OCI-LY7 (cell line): ENCODE results near the gene FAM89B. TPM values are rescaled to one million over a fixed set of nuclear protein-coding genes. Genes with fewer than 3 reads are reported as not detected.

Source experiments
- BruUV-seq: library from RNA; stranded (reverse); fragments of 400-500 nt; replicated peaks from 2 replicates; lab custom pipeline; 2021; lab: Mats Ljungman, UMichigan
- CTCF ChIA-PET: fragments of 300-600 bp; sonication (Branson Sonifier 250); formaldehyde crosslinking; loops from one replicate; lab custom pipeline; 2022; ENCODE audit warnings: antibody characterized with exemption; ENCODE audit not compliant: unreplicated experiment; lab: Charles Lee
- POLR2A ChIA-PET: fragments of 300-600 bp; sonication (Branson Sonifier 250); formaldehyde crosslinking; loops from one replicate; lab custom pipeline; 2022; ENCODE audit warnings: antibody characterized with exemption; lab: Charles Lee
- DNase-seq: peaks from one replicate; pipeline ENCODE4 v3.0.0-alpha.2; 2015; ENCODE audit warnings: low spot score
- H2AFZ ChIP-seq: fragments of 200-600 bp; sonication (generic), shearing (Covaris generic); 2 replicates; pipeline ENCODE4 v1.6.1; 2014; ENCODE audit warnings: mild to moderate bottlenecking, antibody characterized with exemption, low read length, moderate library complexity
- H3K27ac ChIP-seq: fragments of 200-600 bp; sonication (generic); 2 replicates; pipeline ENCODE4 v1.5.1; 2014; ENCODE audit warnings: mixed run types, low read depth, mild to moderate bottlenecking, moderate library complexity, low read length, inconsistent platforms; ENCODE audit not compliant: poor library complexity, severe bottlenecking
- H3K36me3 ChIP-seq: fragments of 200-600 bp; sonication (generic); 2 replicates; pipeline ENCODE4 v1.6.1; 2014; ENCODE audit warnings: mild to moderate bottlenecking, antibody characterized with exemption, low read length, moderate library complexity, mixed read lengths; ENCODE audit not compliant: insufficient read depth
- H3K4me1 ChIP-seq: fragments of 200-600 bp; sonication (generic); 2 replicates; pipeline ENCODE4 v1.5.1; 2014; ENCODE audit warnings: mild to moderate bottlenecking, low read length; ENCODE audit not compliant: insufficient read depth, poor library complexity, severe bottlenecking
- H3K4me2 ChIP-seq: fragments of 200-600 bp; sonication (generic); 2 replicates; pipeline ENCODE4 v1.6.1; 2014; ENCODE audit warnings: mild to moderate bottlenecking, low read length
- H3K4me3 ChIP-seq: fragments of 200-600 bp; sonication (generic); 2 replicates; pipeline ENCODE4 v1.5.1; 2014; ENCODE audit warnings: mild to moderate bottlenecking, low read depth, low read length; ENCODE audit not compliant: poor library complexity, severe bottlenecking
- H3K79me2 ChIP-seq: fragments of 200-600 bp; sonication (generic); 2 replicates; pipeline ENCODE4 v1.6.1; 2016; ENCODE audit warnings: low read depth, mild to moderate bottlenecking, low read length, moderate library complexity, mixed read lengths; ENCODE audit not compliant: insufficient read depth
- H3K9me2 ChIP-seq: fragments of 200-600 bp; sonication (generic); 2 replicates; pipeline ENCODE4 v1.6.1; 2016; ENCODE audit warnings: mild to moderate bottlenecking, low read length, mixed read lengths; ENCODE audit not compliant: insufficient read depth
- H3K9me3 ChIP-seq: fragments of 200-600 bp; sonication (generic); 2 replicates; pipeline ENCODE4 v1.6.1; 2014; ENCODE audit warnings: mild to moderate bottlenecking, mixed run types, low read length, mixed read lengths
- H4K20me1 ChIP-seq: fragments of 200-600 bp; sonication (generic); 2 replicates; pipeline ENCODE4 v1.6.1; 2014; ENCODE audit warnings: mild to moderate bottlenecking, antibody characterized with exemption, low read length, moderate library complexity, mixed read lengths; ENCODE audit not compliant: insufficient read depth
- EZH2phosphoT487 ChIP-seq: fragments of 200-600 bp; sonication (generic); IDR thresholded peaks from 2 replicates; pipeline ENCODE4 v1.6.1; 2018; ENCODE audit warnings: low read depth, borderline replicate concordance, mild to moderate bottlenecking, mixed run types, antibody characterized with exemption, low read length, moderate library complexity, mixed read lengths
- intact Hi-C: fragments of 100-400 bp; cut with micrococcal nuclease; formaldehyde crosslinking; loops from one replicate; pipeline ENCODE4 v1.10.0; 2022; ENCODE audit not compliant: unreplicated experiment
- total RNA-seq, 2 experiments: library from RNA; depleted of rRNA in 1 of 2; stranded (reverse); fragments of >200 nt in 1 of 2; shearing (Covaris generic) in 1 of 2; gene quantifications; 2 replicates each; pipeline ENCODE4 v1.2.3, GENCODE V29; 2014 to 2022
- TF ChIP-seq, protein P1 (sequence below): fragments of 200-600 bp; sonication (generic); conservative IDR thresholded peaks from 2 replicates; pipeline ENCODE4 v1.5.1; 2014; ENCODE audit warnings: mild to moderate bottlenecking, antibody characterized with exemption, low read length, moderate library complexity, mixed read lengths

FAM89B gene
- total RNA-seq, 2 experiments from 2014 or later = 17.9 to 26.4 TPM

DNA sequence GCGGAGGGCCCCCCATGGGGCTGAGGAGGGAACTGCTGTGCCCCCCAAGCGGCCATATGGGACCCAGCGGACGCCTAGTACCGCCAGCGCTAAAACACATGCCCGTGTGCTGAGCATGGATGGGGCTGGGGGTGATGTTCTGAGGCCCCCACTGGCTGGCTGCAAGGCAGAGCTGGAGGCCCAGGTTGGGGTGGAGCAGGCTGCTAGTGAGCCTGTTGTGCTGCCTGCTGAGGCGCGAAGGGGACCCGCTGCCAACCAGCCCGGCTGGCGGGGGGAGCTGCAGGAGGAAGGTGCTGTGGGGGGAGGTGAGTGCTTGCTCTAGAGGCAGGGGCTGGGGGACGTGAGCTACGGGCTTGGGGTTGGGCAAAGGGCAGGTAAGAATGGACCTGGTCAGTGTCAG lies 46.4 kb downstream of the FAM89B start:
- Histone ChIP-seq H2AFZ (no peak overlapping the region), H3K4me2 (peak overlapping the region; percentile 6; the same call in 1 of the 2 replicates), H4K20me1 (no peaks in the 10 kb centered on the region), H3K4me1 (peaks cover 20% of the 10 kb centered on the region), H3K4me3 (no peak overlapping the region), H3K27ac (no peak overlapping the region), H3K9me2 (no peaks in the 10 kb centered on the region), H3K9me3 (no peaks in the 10 kb centered on the region), H3K36me3 (peaks cover 63% of the 10 kb centered on the region), H3K79me2 (peaks cover 34% of the 10 kb centered on the region)
- CTCF ChIA-PET = no interaction called here
- POLR2A ChIA-PET = no interaction called here
- BruUV-seq = no TSS peak
- intact Hi-C loops = no loop called here
- no peak for TF ChIP-seq EZH2phosphoT487
- TF ChIP-seq, protein P1, sequence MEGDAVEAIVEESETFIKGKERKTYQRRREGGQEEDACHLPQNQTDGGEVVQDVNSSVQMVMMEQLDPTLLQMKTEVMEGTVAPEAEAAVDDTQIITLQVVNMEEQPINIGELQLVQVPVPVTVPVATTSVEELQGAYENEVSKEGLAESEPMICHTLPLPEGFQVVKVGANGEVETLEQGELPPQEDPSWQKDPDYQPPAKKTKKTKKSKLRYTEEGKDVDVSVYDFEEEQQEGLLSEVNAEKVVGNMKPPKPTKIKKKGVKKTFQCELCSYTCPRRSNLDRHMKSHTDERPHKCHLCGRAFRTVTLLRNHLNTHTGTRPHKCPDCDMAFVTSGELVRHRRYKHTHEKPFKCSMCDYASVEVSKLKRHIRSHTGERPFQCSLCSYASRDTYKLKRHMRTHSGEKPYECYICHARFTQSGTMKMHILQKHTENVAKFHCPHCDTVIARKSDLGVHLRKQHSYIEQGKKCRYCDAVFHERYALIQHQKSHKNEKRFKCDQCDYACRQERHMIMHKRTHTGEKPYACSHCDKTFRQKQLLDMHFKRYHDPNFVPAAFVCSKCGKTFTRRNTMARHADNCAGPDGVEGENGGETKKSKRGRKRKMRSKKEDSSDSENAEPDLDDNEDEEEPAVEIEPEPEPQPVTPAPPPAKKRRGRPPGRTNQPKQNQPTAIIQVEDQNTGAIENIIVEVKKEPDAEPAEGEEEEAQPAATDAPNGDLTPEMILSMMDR = no peak
- no peak for DNase-seq

DNA sequence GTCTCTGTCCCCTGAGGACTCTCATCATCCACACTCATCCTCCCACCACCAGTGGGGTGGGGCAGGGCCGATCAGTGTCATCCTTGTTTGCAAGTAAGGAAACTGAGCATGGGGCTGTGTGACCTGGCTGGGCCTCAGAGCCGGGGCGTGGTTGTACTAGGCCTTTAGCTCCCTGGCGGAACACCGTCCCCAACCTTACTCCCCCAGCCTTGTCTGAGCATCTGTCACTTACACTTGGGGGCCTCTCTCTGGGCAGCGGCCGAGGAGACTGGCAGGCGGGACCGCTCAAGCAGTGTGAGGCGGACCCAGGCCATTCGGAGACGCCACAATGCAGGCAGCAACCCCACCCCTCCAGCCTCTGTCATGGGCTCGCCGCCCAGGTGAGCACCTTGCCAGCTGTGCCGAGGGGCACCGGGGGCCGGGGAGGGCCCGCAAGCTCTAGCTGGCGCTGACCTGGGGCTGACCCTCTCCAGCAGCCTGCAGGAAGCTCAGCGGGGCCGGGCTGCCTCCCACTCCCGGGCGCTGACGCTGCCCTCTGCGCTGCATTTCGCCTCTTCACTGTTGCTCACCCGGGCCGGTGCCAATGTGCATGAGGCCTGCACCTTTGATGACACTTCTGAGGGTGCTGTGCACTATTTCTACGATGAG lies 47.1 kb downstream of the FAM89B start:
- no peaks in the 10 kb centered on the region for H4K20me1 ChIP-seq
- DNase-seq = no peak
- no peak overlapping the region for H3K4me3 ChIP-seq
- no peaks in the 10 kb centered on the region for H3K9me2 ChIP-seq
- POLR2A ChIA-PET = no interaction called here
- no peak overlapping the region for H3K4me2 ChIP-seq
- CTCF ChIA-PET = no interaction called here
- no peak overlapping the region for H2AFZ ChIP-seq
- no peak overlapping the region for H3K27ac ChIP-seq
- H3K9me3 ChIP-seq = no peaks in the 10 kb centered on the region
- no TSS peak for BruUV-seq
- H3K79me2 ChIP-seq = peaks cover 29% of the 10 kb centered on the region
- intact Hi-C loops = no loop called here
- H3K36me3 ChIP-seq = peaks cover 69% of the 10 kb centered on the region
- peaks cover 20% of the 10 kb centered on the region for H3K4me1 ChIP-seq
- TF ChIP-seq, protein P1 = no peak
- TF ChIP-seq EZH2phosphoT487 = no peak

DNA sequence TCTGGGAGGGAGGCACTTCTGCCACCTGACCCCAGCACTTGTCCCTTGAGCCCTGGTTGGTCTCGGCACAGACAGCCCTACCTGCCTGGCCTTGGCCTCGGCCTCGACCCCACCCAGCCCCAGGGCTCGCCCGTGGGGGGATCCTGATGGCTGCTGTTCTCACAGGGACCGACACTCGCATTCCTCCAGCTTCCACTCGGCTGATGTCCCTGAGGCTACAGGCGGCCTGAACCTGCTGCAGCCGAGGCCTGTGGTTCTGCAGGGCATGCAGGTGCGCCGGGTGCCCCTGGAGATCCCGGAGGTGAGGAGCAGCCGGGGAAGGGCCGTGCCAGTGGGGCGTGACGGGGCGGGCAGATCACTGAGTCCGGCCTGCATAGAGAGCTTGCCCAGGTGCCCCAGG lies 48.3 kb downstream of the FAM89B start:
- DNase-seq = no peak
- Histone ChIP-seq H2AFZ (no peak overlapping the region), H3K4me1 (peaks cover 20% of the 10 kb centered on the region), H3K9me3 (no peaks in the 10 kb centered on the region), H3K4me3 (no peak overlapping the region), H3K36me3 (peaks cover 80% of the 10 kb centered on the region), H3K9me2 (no peaks in the 10 kb centered on the region), H3K79me2 (peaks cover 28% of the 10 kb centered on the region), H3K27ac (no peak overlapping the region), H3K4me2 (no peak overlapping the region), H4K20me1 (no peaks in the 10 kb centered on the region)
- no peak for TF ChIP-seq EZH2phosphoT487
- TF ChIP-seq, protein P1 = no peak
- CTCF ChIA-PET = interaction anchor here (0.6 kb wide), 1 partner anchor 31 kb away, joined by 4 read pairs; no protein-coding TSS in a partner anchor
- POLR2A ChIA-PET = no interaction called here
- intact Hi-C loops = no loop called here
- no TSS peak for BruUV-seq
